ENCODE results near the gene ASIC5. TPM values are rescaled to one million over a fixed set of nuclear protein-coding genes. Genes with fewer than 3 reads are reported as not detected.

The ASIC5 gene
- total RNA-seq, 1 experiment from 2014 or later = not detected

DNA sequence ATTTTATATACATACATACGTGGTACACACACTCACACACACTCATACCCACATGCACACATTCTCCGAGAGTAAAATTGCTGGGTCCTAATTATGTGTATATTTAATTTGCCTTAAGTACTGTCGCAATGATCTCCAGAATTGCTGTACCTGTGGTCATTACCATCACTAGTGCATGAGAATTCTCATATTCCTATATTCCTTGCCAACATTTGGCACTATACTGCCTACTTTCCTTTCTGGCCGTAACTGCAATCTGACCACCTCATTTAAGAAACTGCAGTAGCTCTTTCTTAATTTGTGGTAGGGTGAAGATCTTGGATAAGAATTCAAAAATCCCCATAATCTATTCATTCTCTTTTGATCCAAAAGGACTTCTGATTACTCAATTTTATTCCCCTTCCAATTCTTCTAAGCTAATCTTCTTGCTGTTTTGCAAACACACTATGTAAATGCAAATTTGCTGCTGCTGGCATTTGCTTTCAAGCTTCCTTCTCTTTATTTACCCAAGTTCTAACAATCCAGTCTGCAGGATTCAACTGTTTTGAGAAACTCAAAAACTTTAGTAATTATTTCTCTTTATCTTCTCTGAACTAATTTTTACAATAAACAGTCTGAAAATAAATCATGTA, 45.1 kb downstream of the ASIC5 start:
- ChIA-PET CTCF (no interaction called here), POLR2A (ENCODE audit: low non-redundant PET) (no interaction called here)
- no TSS peak for BruUV-seq (replicated peaks)
- Histone ChIP-seq H3K27ac (ENCODE audit: low read depth, low read length, poor library complexity, severe bottlenecking) (no peak overlapping the region), H3K4me1 (ENCODE audit: insufficient read depth, low read length, poor library complexity, severe bottlenecking) (no peaks in the 10 kb centered on the region), H3K9me3 (ENCODE audit: low read depth, low read length, poor library complexity, severe bottlenecking) (no peaks in the 10 kb centered on the region), H3K4me3 (ENCODE audit: low read depth, low read length, poor library complexity, severe bottlenecking) (no peak overlapping the region), H3K36me3 (ENCODE audit: insufficient read depth, low read length, poor library complexity, severe bottlenecking) (no peaks in the 10 kb centered on the region), H3K27me3 (replicated peaks; ENCODE audit: insufficient read depth, low read depth, low read length, poor library complexity) (no peaks in the 10 kb centered on the region)
- TF ChIP-seq CTCF (conservative IDR thresholded peaks at IDR 0.05; ENCODE audit: low read depth, low read length) = no peak
- DNase-seq (ENCODE audit: low spot score) = no peak
- intact Hi-C loops (cut with micrococcal nuclease; ENCODE audit: unreplicated experiment) = no loop called here

- no TSS peak for BruUV-seq (replicated peaks)
- H3K9me3 ChIP-seq (ENCODE audit: low read depth, low read length, poor library complexity, severe bottlenecking) = no peaks in the 10 kb centered on the region
- no peak for TF ChIP-seq EZH2 (IDR thresholded peaks at IDR 0.05; ENCODE audit: borderline replicate concordance, low read depth, low read length, poor library complexity, severe bottlenecking)
- no peak for TF ChIP-seq CTCF (conservative IDR thresholded peaks at IDR 0.05; ENCODE audit: low read depth, low read length)
- no peak overlapping the region for H3K4me3 ChIP-seq (ENCODE audit: low read depth, low read length, poor library complexity, severe bottlenecking)
- ChIA-PET POLR2A (ENCODE audit: low non-redundant PET) (no interaction called here), CTCF (no interaction called here)
- intact Hi-C loops (cut with micrococcal nuclease; ENCODE audit: unreplicated experiment) = no loop called here
- no peak overlapping the region for H3K27ac ChIP-seq (ENCODE audit: low read depth, low read length, poor library complexity, severe bottlenecking)
- no peaks in the 10 kb centered on the region for H3K36me3 ChIP-seq (ENCODE audit: insufficient read depth, low read length, poor library complexity, severe bottlenecking)
- DNase-seq (ENCODE audit: low spot score) = no peak
- H3K27me3 ChIP-seq (replicated peaks; ENCODE audit: insufficient read depth, low read depth, low read length, poor library complexity) = no peaks in the 10 kb centered on the region
- H3K4me1 ChIP-seq (ENCODE audit: insufficient read depth, low read length, poor library complexity, severe bottlenecking) = no peaks in the 10 kb centered on the region
Measured at GRCh38 chr4:155819066-155819465, 47.0 kb downstream of the ASIC5 start.

- no TSS peak for BruUV-seq (replicated peaks)
- POLR2A ChIA-PET (ENCODE audit: low non-redundant PET) = no interaction called here
- no peak overlapping the region for H3K4me3 ChIP-seq (ENCODE audit: low read depth, low read length, poor library complexity, severe bottlenecking)
- no peaks in the 10 kb centered on the region for H3K9me3 ChIP-seq (ENCODE audit: low read depth, low read length, poor library complexity, severe bottlenecking)
- CTCF ChIA-PET = no interaction called here
- H3K27ac ChIP-seq (ENCODE audit: low read depth, low read length, poor library complexity, severe bottlenecking) = no peak overlapping the region
- TF ChIP-seq CTCF (conservative IDR thresholded peaks at IDR 0.05; ENCODE audit: low read depth, low read length) (no peak), EZH2 (IDR thresholded peaks at IDR 0.05; ENCODE audit: borderline replicate concordance, low read depth, low read length, poor library complexity, severe bottlenecking) (no peak)
- no peaks in the 10 kb centered on the region for H3K27me3 ChIP-seq (replicated peaks; ENCODE audit: insufficient read depth, low read depth, low read length, poor library complexity)
- intact Hi-C loops (cut with micrococcal nuclease; ENCODE audit: unreplicated experiment) = no loop called here
- no peaks in the 10 kb centered on the region for H3K36me3 ChIP-seq (ENCODE audit: insufficient read depth, low read length, poor library complexity, severe bottlenecking)
- no peaks in the 10 kb centered on the region for H3K4me1 ChIP-seq (ENCODE audit: insufficient read depth, low read length, poor library complexity, severe bottlenecking)
- DNase-seq (ENCODE audit: low spot score) = no peak
Measured at GRCh38 chr4:155818639-155819038, 47.4 kb downstream of the ASIC5 start.

All from A673 (cell line).